HG02571 (cell line): Measurements from ENCODE around the gene THBS2.
"Not testable (repeated sequence)": the region's sequence is repeated elsewhere in the genome, so short reads cannot be mapped to it uniquely, and the experiment has no call there.

ENCODE experiments used
- ATAC-seq: cut with Tn5 transposase; IDR thresholded peaks from one replicate; pipeline ENCODE4 v1.9.1; 2021; ENCODE audit warnings: mild to moderate bottlenecking, moderate library complexity; ENCODE audit not compliant: unreplicated experiment

Gene THBS2

GRCh38 chr6:169212897-169213813, 40.5 kb downstream of the THBS2 start:
- peak; percentile 99 for ATAC-seq

- no peak for ATAC-seq
These were observed 41.2 kb downstream of the THBS2 start for GRCh38 chr6:169212436-169212835.

GRCh38 chr6:169211881-169212280, 41.8 kb downstream of the THBS2 start:
- no peak for ATAC-seq

- no peak for ATAC-seq
These were observed 43.0 kb downstream of the THBS2 start for GRCh38 chr6:169210611-169211010.

GRCh38 chr6:169208011-169208410, 45.6 kb downstream of the THBS2 start:
- ATAC-seq = no peak

GRCh38 chr6:169207482-169207881, 46.2 kb downstream of the THBS2 start:
- no peak for ATAC-seq

- ATAC-seq = no peak
These were observed 48.2 kb downstream of the THBS2 start for GRCh38 chr6:169205176-169206160.

- no peak for ATAC-seq
These were observed 49.5 kb downstream of the THBS2 start for GRCh38 chr6:169204167-169204566.

- no peak for ATAC-seq
These were observed 51.7 kb downstream of the THBS2 start for GRCh38 chr6:169201985-169202384.

- ATAC-seq = no peak
These were observed 52.6 kb downstream of the THBS2 start for GRCh38 chr6:169200893-169201514.

GRCh38 chr6:169199625-169200335, 53.9 kb downstream of the THBS2 start:
- no peak for ATAC-seq

- no peak for ATAC-seq
These were observed 54.8 kb downstream of the THBS2 start for GRCh38 chr6:169198885-169199284.

- not testable (repeated sequence) for ATAC-seq
These were observed 55.7 kb downstream of the THBS2 start for GRCh38 chr6:169197929-169198328.

GRCh38 chr6:169196279-169196678, 57.4 kb downstream of the THBS2 start:
- not testable (repeated sequence) for ATAC-seq

GRCh38 chr6:169194737-169195136, 58.9 kb downstream of the THBS2 start:
- no peak for ATAC-seq

- ATAC-seq = no peak
These were observed 62.7 kb downstream of the THBS2 start for GRCh38 chr6:169190970-169191369.

GRCh38 chr6:169190144-169190584, 63.5 kb downstream of the THBS2 start:
- no peak for ATAC-seq

- ATAC-seq = no peak
These were observed 64.0 kb downstream of the THBS2 start for GRCh38 chr6:169189686-169190085.

GRCh38 chr6:169189182-169189581, 64.5 kb downstream of the THBS2 start:
- no peak for ATAC-seq

- ATAC-seq = no peak
These were observed 65.2 kb downstream of the THBS2 start for GRCh38 chr6:169188475-169188874.
